IMR-90 (cell line): ENCODE data around the gene SNCA.

Experiments
- CTCF ChIP-seq: conservative IDR thresholded peaks from 2 replicates; pipeline ENCODE4 v1.5.1; 2012; ENCODE audit warnings: mild to moderate bottlenecking, low read depth, low read length, improper control_type of control experiment
- FOS ChIP-seq: fragments of 150-350 bp; IDR thresholded peaks from 2 replicates; pipeline ENCODE4 v1.6.1; 2016; ENCODE audit warnings: low read depth, low read length
- POLR2A ChIP-seq: IDR thresholded peaks from 2 replicates; pipeline ENCODE4 v1.6.1; 2012; ENCODE audit warnings: mild to moderate bottlenecking, low read depth, low read length
- RAD21 ChIP-seq: IDR thresholded peaks from 2 replicates; pipeline ENCODE4 v1.6.1; 2012; ENCODE audit warnings: low read length, improper control_type of control experiment
- SMC3 ChIP-seq: fragments of 150-350 bp; IDR thresholded peaks from 2 replicates; pipeline ENCODE4 v1.6.1; 2016; ENCODE audit warnings: low read depth, mild to moderate bottlenecking, antibody characterized with exemption, low read length, moderate library complexity
- USF2 ChIP-seq: fragments of 150-350 bp; IDR thresholded peaks from 2 replicates; pipeline ENCODE4 v1.6.1; 2017; ENCODE audit warnings: mild to moderate bottlenecking, antibody characterized with exemption, low read length, low read depth

GRCh38 chr4:89863533-89863932, 26.6 kb upstream of the SNCA start:
- TF ChIP-seq CTCF = no peak
- TF ChIP-seq RAD21 = no peak
- TF ChIP-seq POLR2A = no peak
- no peak for TF ChIP-seq FOS
- no peak for TF ChIP-seq USF2
- TF ChIP-seq SMC3 = no peak
